Measurements from ENCODE around the gene ARHGAP29.

- TF ChIP-seq CTCF (conservative IDR thresholded peaks at IDR 0.05; ENCODE audit: low read depth in 2 of 2) (no peak), REST (IDR thresholded peaks at IDR 0.05; ENCODE audit: unreplicated experiment) (no peak), ZNF114 (CRISPR knock-in tag; IDR thresholded peaks at IDR 0.05) (no peak), POLR2AphosphoS5 (IDR thresholded peaks at IDR 0.05; ENCODE audit: low read depth) (no peak), EZH2 (IDR thresholded peaks at IDR 0.05; ENCODE audit: low read depth, unreplicated experiment) (no peak), CREB1 (CRISPR knock-in tag; IDR thresholded peaks at IDR 0.05; ENCODE audit: low read depth) (no peak), ZNF331 (CRISPR knock-in tag; IDR thresholded peaks at IDR 0.05; ENCODE audit: low read depth) (no peak), EZH2phosphoT487 (IDR thresholded peaks at IDR 0.05; ENCODE audit: unreplicated experiment) (no peak), NANOG (IDR thresholded peaks at IDR 0.05; ENCODE audit: borderline replicate concordance) (no peak), JUNB (IDR thresholded peaks at IDR 0.05; ENCODE audit: unreplicated experiment) (no peak), ETS1 (IDR thresholded peaks at IDR 0.05) (no peak), STAT1 (IDR thresholded peaks at IDR 0.05; ENCODE audit: unreplicated experiment) (no peak)
Observed at GRCh38 chr1:94191216-94191615, 46.2 kb downstream of the ARHGAP29 start.

Measured in GM23338 (cell line).